Astrocyte (in vitro differentiated cells and primary cell): ENCODE data around the gene ADIPOQ. TPM values are rescaled to one million over a fixed set of nuclear protein-coding genes. Genes with fewer than 3 reads are reported as not detected.
"Not testable (repeated sequence)": the region's sequence is repeated elsewhere in the genome, so short reads cannot be mapped to it uniquely, and the experiment has no call there.

Source experiments
- DNase-seq: peaks from one replicate; pipeline ENCODE4 v3.0.0-alpha.2; 2010; ENCODE audit warnings: low read depth
- FAIRE-seq: peaks from 2 replicates; lab custom pipeline; 2011; peaks lifted over from hg19 to GRCh38; lab: Jason Lieb, UNC
- H2AFZ ChIP-seq: 2 replicates; pipeline ENCODE4 v1.6.0; 2012; ENCODE audit warnings: low read depth, low read length, inconsistent platforms
- H3K27ac ChIP-seq: 2 replicates; pipeline ENCODE4 v1.5.1; 2011; ENCODE audit warnings: low read depth, low read length, inconsistent platforms
- H3K27me3 ChIP-seq: 2 replicates; pipeline ENCODE4 v1.6.0; 2011; ENCODE audit warnings: low read length, inconsistent platforms; ENCODE audit not compliant: insufficient read depth
- H3K36me3 ChIP-seq: 2 replicates; pipeline ENCODE4 v1.5.1; 2011; ENCODE audit warnings: low read length, inconsistent platforms; ENCODE audit not compliant: insufficient read depth
- H3K4me1 ChIP-seq: 2 replicates; pipeline ENCODE4 v1.5.1; 2011; ENCODE audit warnings: low read length, inconsistent platforms; ENCODE audit not compliant: insufficient read depth
- H3K4me2 ChIP-seq: 2 replicates; pipeline ENCODE4 v1.6.0; 2012; ENCODE audit warnings: low read length, inconsistent platforms
- H3K4me3 ChIP-seq: 2 replicates; pipeline ENCODE4 v1.5.1; 2011; ENCODE audit warnings: low read depth, mild to moderate bottlenecking, low read length, inconsistent platforms; ENCODE audit not compliant: insufficient read depth
- H3K79me2 ChIP-seq: 2 replicates; pipeline ENCODE4 v1.6.0; 2012; ENCODE audit warnings: mild to moderate bottlenecking, low read length, inconsistent platforms; ENCODE audit not compliant: insufficient read depth
- H3K9ac ChIP-seq: 2 replicates; pipeline ENCODE4 v1.6.0; 2012; ENCODE audit warnings: mild to moderate bottlenecking, low read length, inconsistent platforms
- H3K9me3 ChIP-seq: 2 replicates; pipeline ENCODE4 v1.5.1; 2012; ENCODE audit warnings: low read depth, mild to moderate bottlenecking, low read length, inconsistent platforms; ENCODE audit not compliant: insufficient read depth
- H4K20me1 ChIP-seq: 2 replicates; pipeline ENCODE4 v1.6.0; 2012; ENCODE audit warnings: low read length, inconsistent platforms; ENCODE audit not compliant: insufficient read depth
- H3K27ac Mint-ChIP-seq: one replicate; pipeline ENCODE4 v1.8.0; 2021; ENCODE audit warnings: mild to moderate bottlenecking, mixed read lengths; ENCODE audit not compliant: unreplicated experiment
- H3K27me3 Mint-ChIP-seq: one replicate; pipeline ENCODE4 v1.8.0; 2021; ENCODE audit warnings: low read depth, mixed read lengths; ENCODE audit not compliant: unreplicated experiment
- H3K36me3 Mint-ChIP-seq: one replicate; pipeline ENCODE4 v1.8.0; 2021; ENCODE audit warnings: low read depth, mixed read lengths; ENCODE audit not compliant: unreplicated experiment
- H3K4me1 Mint-ChIP-seq: one replicate; pipeline ENCODE4 v1.8.0; 2021; ENCODE audit warnings: low read depth, mixed read lengths; ENCODE audit not compliant: unreplicated experiment
- H3K4me3 Mint-ChIP-seq: one replicate; pipeline ENCODE4 v1.8.0; 2021; ENCODE audit warnings: mild to moderate bottlenecking, moderate library complexity, mixed read lengths; ENCODE audit not compliant: unreplicated experiment
- H3K9me3 Mint-ChIP-seq: one replicate; pipeline ENCODE4 v1.8.0; 2021; ENCODE audit warnings: mild to moderate bottlenecking, mixed read lengths; ENCODE audit not compliant: unreplicated experiment
- CTCF ChIP-seq: IDR thresholded peaks from 2 replicates; pipeline ENCODE4 v1.5.1; 2011; ENCODE audit warnings: low read depth, mild to moderate bottlenecking, inconsistent platforms, low read length, moderate library complexity; ENCODE audit not compliant: insufficient read depth
- EZH2 ChIP-seq: IDR thresholded peaks from 2 replicates; pipeline ENCODE4 v1.6.1; 2012; ENCODE audit warnings: mild to moderate bottlenecking, low read length, inconsistent platforms; ENCODE audit not compliant: insufficient read depth
- total RNA-seq: library from RNA; stranded (reverse); gene quantifications from 2 replicates; pipeline ENCODE4 v1.2.1, GENCODE V29; 2021

Gene ADIPOQ
- total RNA-seq, 1 donor from 2014 or later = not detected

GRCh38 chr3:186886202-186886981 lies 43.9 kb downstream of the ADIPOQ start:
- H2AFZ ChIP-seq = no peak overlapping the region
- H3K36me3 ChIP-seq = no peaks in the 10 kb centered on the region
- no peaks in the 10 kb centered on the region for H3K27me3 ChIP-seq
- no peaks in the 10 kb centered on the region for H3K79me2 ChIP-seq
- peaks cover 36% of the 10 kb centered on the region for H3K4me1 Mint-ChIP-seq
- no peak for DNase-seq
- H3K36me3 Mint-ChIP-seq = no peaks in the 10 kb centered on the region
- TF ChIP-seq EZH2 = no peak
- TF ChIP-seq CTCF = no peak
- peak overlapping the region; percentile 38 for H3K27ac Mint-ChIP-seq
- H3K27ac ChIP-seq = no peak overlapping the region
- H3K4me2 ChIP-seq = no peak overlapping the region
- H3K4me3 ChIP-seq = no peak overlapping the region
- no peaks in the 10 kb centered on the region for H3K9me3 ChIP-seq
- no peak overlapping the region for H3K4me3 Mint-ChIP-seq
- FAIRE-seq = no peak
- H3K9ac ChIP-seq = no peak overlapping the region
- no peaks in the 10 kb centered on the region for H4K20me1 ChIP-seq
- no peaks in the 10 kb centered on the region for H3K9me3 Mint-ChIP-seq
- peaks cover 6% of the 10 kb centered on the region for H3K4me1 ChIP-seq
- H3K27me3 Mint-ChIP-seq = no peaks in the 10 kb centered on the region

GRCh38 chr3:186887507-186887938 lies 45.0 kb downstream of the ADIPOQ start:
- not testable (repeated sequence) for H3K27ac Mint-ChIP-seq, H4K20me1 ChIP-seq, H3K4me3 ChIP-seq, H3K9me3 Mint-ChIP-seq, H2AFZ ChIP-seq, H3K27me3 ChIP-seq, H3K27ac ChIP-seq, H3K4me3 Mint-ChIP-seq, H3K9me3 ChIP-seq, FAIRE-seq, DNase-seq, H3K79me2 ChIP-seq, H3K27me3 Mint-ChIP-seq, H3K36me3 Mint-ChIP-seq, H3K4me1 ChIP-seq, H3K4me2 ChIP-seq, H3K9ac ChIP-seq, H3K36me3 ChIP-seq
- peaks cover 27% of the 10 kb centered on the region for H3K4me1 Mint-ChIP-seq

- H3K27me3 ChIP-seq = no peaks in the 10 kb centered on the region
- H3K9me3 ChIP-seq = no peaks in the 10 kb centered on the region
- Mint-ChIP-seq H3K9me3 (no peaks in the 10 kb centered on the region), H3K36me3 (no peaks in the 10 kb centered on the region), H3K27ac (no peak overlapping the region), H3K4me1 (peaks cover 20% of the 10 kb centered on the region), H3K27me3 (no peaks in the 10 kb centered on the region), H3K4me3 (no peak overlapping the region)
- no peaks in the 10 kb centered on the region for H3K4me1 ChIP-seq
- H3K4me3 ChIP-seq = no peak overlapping the region
- no peak overlapping the region for H3K9ac ChIP-seq
- H3K79me2 ChIP-seq = no peaks in the 10 kb centered on the region
- H2AFZ ChIP-seq = no peak overlapping the region
- H3K27ac ChIP-seq = no peak overlapping the region
- DNase-seq (no peak), FAIRE-seq (no peak)
- H3K36me3 ChIP-seq = no peaks in the 10 kb centered on the region
- H3K4me2 ChIP-seq = no peak overlapping the region
- H4K20me1 ChIP-seq = no peaks in the 10 kb centered on the region
- TF ChIP-seq EZH2 (no peak), CTCF (no peak)
These were observed 46.1 kb downstream of the ADIPOQ start for GRCh38 chr3:186888569-186888968.

GRCh38 chr3:186889698-186890097 lies 47.2 kb downstream of the ADIPOQ start:
- H3K4me1 ChIP-seq, H2AFZ ChIP-seq, H3K27me3 Mint-ChIP-seq, DNase-seq, H3K27ac Mint-ChIP-seq, H3K36me3 Mint-ChIP-seq, FAIRE-seq, H3K79me2 ChIP-seq, H3K4me3 ChIP-seq, H3K27me3 ChIP-seq, H3K36me3 ChIP-seq, H3K4me2 ChIP-seq, H3K9ac ChIP-seq, H3K27ac ChIP-seq, H3K9me3 ChIP-seq, H3K9me3 Mint-ChIP-seq, H3K4me3 Mint-ChIP-seq, H4K20me1 ChIP-seq: not testable (repeated sequence)
- peaks cover 18% of the 10 kb centered on the region for H3K4me1 Mint-ChIP-seq
